Thyroid gland (tissue), 4 donors: ENCODE data around the gene RASSF7.

Experiments used
- CTCF ChIP-seq, 6 experiments: fragments of 200-600 bp in 3 of 6; fragments of 450-650 bp in 3 of 6; sonication (generic) in 3 of 6; IDR thresholded peaks; one replicate each; pipeline ENCODE4 v1.5.1; 2016 to 2019; ENCODE audit warnings: antibody characterized with exemption in 6 of 6, mild to moderate bottlenecking in 2 of 6, inconsistent platforms in 1 of 6, moderate library complexity in 1 of 6
- POLR2A ChIP-seq, 2 donors: fragments of 450-650 bp; IDR thresholded peaks; one replicate each; pipeline ENCODE4 v1.6.1; 2017; ENCODE audit warnings: antibody characterized with exemption in 2 of 2, mild to moderate bottlenecking in 2 of 2, moderate library complexity in 1 of 2

DNA sequence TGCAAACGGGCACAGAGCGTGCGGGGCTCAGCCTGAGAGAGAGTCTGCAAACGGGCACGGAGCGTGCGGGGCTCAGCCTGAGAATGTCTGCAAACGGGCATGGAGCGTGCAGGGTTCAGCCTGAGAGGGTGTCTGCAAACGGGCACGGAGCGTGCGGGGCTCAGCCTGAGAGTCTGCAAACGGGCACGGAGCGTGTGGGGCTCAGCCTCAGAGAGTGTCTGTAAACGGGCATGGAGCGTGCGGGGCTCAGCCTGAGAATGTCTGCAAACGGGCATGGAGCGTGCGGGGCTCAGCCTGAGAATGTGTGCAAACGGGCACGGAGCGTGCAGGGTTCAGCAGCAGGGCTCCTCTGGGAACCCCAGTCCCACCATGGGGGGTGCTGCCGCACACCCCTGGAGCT is 29.0 kb downstream of the RASSF7 start:
- TF ChIP-seq POLR2A (IDR thresholded peaks at IDR 0.05) = no peak
- no peak for TF ChIP-seq CTCF (IDR thresholded peaks at IDR 0.05)
